ENCODE data around the gene CT47C1. TPM values are rescaled to one million over a fixed set of nuclear protein-coding genes. Genes with fewer than 3 reads are reported as not detected.

CT47C1 gene
- not detected in 2 replicates for total RNA-seq

DNA sequence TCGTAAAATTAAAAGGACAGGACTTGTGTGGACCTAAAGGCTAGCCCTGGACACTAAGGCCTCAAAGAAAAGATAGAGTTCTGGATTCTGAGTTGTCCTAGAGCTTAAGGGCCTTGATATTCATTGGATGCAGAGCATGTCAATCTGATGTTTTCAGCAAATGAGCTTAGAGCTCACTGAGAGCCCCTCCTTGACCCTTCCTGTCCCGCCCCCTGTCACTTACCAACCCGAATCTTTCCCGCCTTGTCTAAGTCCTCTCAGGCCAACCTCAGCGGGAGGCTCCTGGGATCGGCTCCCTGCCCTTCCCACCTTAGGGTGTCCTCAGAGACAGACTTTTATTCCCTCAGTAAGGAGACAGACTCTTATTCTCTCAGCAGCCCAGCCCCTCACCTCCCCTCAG lies at the start of gene CT47C1:
Gene CT47C1 (plus strand): TSS at position 250 of the 400 bp plus-strand sequence. CDS start 233 bp downstream, outside the sequence.

Other genes starting within 250 kb of the CT47C1 start
- gene ZCCHC12, start 249.2 kb upstream of the CT47C1 start, total RNA-seq, result not detected in 2 replicates
- 0.09 TPM in 1 of 2 replicates, not detected in the other for gene LONRF3, start 98.4 kb upstream of the CT47C1 start, total RNA-seq
- not detected in 2 replicates for gene KIAA1210, start 54.8 kb downstream of the CT47C1 start, total RNA-seq
- 102 and 120 TPM in 2 replicates for gene PGRMC1, start 163.3 kb downstream of the CT47C1 start, total RNA-seq

Data from pericardium fibroblast (primary cell).